Measurements from ENCODE around the gene SH3RF3. TPM values are rescaled to one million over a fixed set of nuclear protein-coding genes. Genes with fewer than 3 reads are reported as not detected.

SH3RF3 gene
- total RNA-seq, 1 experiment from 2014 or later, result 0.98 TPM

DNA sequence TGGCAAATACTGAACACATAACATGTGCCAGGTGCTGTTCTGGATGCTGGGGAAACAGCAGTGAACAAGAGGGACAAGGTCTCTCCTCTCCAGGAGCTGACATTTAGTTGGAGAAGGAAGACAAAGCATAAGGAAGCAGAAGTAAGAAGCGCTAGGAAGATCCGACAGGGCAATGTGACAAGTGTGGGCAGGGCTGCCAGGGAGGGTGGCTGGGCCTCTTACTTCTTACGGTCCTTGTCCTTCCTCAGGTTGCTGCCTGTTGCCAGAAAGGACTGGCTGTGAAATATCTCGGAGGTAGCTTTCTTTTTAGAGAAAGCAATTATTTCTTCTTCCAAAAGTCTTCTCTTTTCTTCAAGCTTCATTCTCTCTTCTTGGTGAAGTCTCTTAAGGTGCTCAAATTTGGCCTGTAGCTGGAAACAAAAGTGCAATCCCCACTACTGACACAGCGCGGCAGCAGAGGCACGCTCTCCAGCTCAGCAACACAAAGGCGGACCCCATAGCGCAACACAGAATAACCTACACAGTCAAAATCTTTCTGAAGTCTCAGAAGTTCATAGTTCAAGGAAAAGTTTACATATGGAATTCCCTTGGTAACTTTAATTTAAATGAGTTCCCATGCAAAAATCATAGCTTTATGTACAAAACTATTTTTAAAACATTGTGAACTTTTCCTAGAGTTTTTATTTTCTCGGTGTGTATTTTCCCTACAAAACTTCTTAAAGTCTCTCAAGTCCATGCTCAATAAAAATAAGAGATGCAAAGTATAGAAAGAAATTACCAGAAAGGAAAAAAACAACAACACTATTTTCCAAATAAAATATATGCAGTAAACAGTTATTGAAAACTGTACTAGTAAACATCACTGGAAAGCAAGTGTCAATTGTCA lies 417.1 kb downstream of the SH3RF3 start:
- TF ChIP-seq, protein P1, sequence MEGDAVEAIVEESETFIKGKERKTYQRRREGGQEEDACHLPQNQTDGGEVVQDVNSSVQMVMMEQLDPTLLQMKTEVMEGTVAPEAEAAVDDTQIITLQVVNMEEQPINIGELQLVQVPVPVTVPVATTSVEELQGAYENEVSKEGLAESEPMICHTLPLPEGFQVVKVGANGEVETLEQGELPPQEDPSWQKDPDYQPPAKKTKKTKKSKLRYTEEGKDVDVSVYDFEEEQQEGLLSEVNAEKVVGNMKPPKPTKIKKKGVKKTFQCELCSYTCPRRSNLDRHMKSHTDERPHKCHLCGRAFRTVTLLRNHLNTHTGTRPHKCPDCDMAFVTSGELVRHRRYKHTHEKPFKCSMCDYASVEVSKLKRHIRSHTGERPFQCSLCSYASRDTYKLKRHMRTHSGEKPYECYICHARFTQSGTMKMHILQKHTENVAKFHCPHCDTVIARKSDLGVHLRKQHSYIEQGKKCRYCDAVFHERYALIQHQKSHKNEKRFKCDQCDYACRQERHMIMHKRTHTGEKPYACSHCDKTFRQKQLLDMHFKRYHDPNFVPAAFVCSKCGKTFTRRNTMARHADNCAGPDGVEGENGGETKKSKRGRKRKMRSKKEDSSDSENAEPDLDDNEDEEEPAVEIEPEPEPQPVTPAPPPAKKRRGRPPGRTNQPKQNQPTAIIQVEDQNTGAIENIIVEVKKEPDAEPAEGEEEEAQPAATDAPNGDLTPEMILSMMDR (IDR thresholded peaks at IDR 0.05; ENCODE audit: insufficient read depth in 1 of 2, low read depth in 1 of 2, low read length in 1 of 2, severe bottlenecking in 1 of 2, unreplicated experiment in 1 of 2), result peak; percentile 94 to 97
- Histone ChIP-seq H3K4me1 (peaks cover 8% of the 10 kb centered on the region; the same call in 1 of the 2 replicates), H3K4me3 (ENCODE audit: low read depth, low read length) (no peak overlapping the region), H3K9me3 (no peaks in the 10 kb centered on the region), H3K27me3 (replicated peaks; ENCODE audit: control insufficient read depth, insufficient read depth, low read length) (no peaks in the 10 kb centered on the region), H3K36me3 (ENCODE audit: control insufficient read depth, insufficient read depth, low read length) (no peaks in the 10 kb centered on the region; the same call in 1 of the 2 replicates)
- ChIA-PET CTCF (interaction anchor here (0.6 to 2.7 kb wide), 18 partner anchors 9 to 190 kb away, joined by 3 to 48 read pairs (median 4); partner anchors contain the start of genes SEPTIN10 and SOWAHC), POLR2A (interaction anchor here (0.7 to 1.1 kb wide), 2 partner anchors 68 to 109 kb away, joined by 4 to 8 read pairs; partner anchors contain the start of genes SEPTIN10 and SOWAHC)
- no TSS peak for BruUV-seq (replicated peaks)
- Mint-ChIP-seq H3K9me3 (ENCODE audit: unreplicated experiment) (no peaks in the 10 kb centered on the region), H3K27ac (ENCODE audit: unreplicated experiment) (no peak overlapping the region), H3K4me3 (ENCODE audit: unreplicated experiment) (no peak overlapping the region), H3K36me3 (ENCODE audit: insufficient read depth, unreplicated experiment) (peaks cover under 1% of the 10 kb centered on the region), H3K4me1 (ENCODE audit: low read depth, unreplicated experiment) (peaks cover 4% of the 10 kb centered on the region), H3K27me3 (ENCODE audit: insufficient read depth, unreplicated experiment) (no peaks in the 10 kb centered on the region)
- peak; percentile 60 to 81 for DNase-seq
- intact Hi-C loops (cut with micrococcal nuclease; ENCODE audit: unreplicated experiment), result loop anchor here (1.0 kb wide), 5 partner anchors 30 to 190 kb away; no protein-coding TSS in a partner anchor

DNA sequence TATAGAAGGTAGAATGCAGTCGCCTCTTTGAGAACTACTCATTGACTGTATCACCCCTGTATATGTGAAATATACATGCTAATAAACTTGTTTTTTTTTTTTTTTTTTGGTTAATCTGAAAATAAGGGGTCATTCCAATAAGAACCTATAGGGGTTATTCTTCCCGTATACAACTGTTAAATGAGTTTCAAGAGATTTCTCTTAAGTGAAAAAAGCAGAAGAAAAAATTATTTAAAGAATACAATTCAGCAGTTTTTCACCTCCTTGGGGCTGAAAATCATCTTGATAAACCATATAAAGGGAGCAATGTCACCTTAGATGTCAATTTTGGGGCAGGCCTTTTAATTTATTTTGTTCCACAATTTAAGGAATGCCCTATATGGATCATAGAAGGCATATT lies 418.3 kb downstream of the SH3RF3 start:
- CTCF ChIA-PET, result interaction anchor here (0.5 to 2.7 kb wide), 7 partner anchors 29 to 188 kb away, joined by 3 to 48 read pairs (median 10); partner anchors contain the start of genes SEPTIN10 and SOWAHC
- Mint-ChIP-seq H3K4me1 (ENCODE audit: low read depth, unreplicated experiment) (peaks cover 4% of the 10 kb centered on the region), H3K9me3 (ENCODE audit: unreplicated experiment) (no peaks in the 10 kb centered on the region), H3K36me3 (ENCODE audit: insufficient read depth, unreplicated experiment) (peaks cover 6% of the 10 kb centered on the region), H3K27me3 (ENCODE audit: insufficient read depth, unreplicated experiment) (no peaks in the 10 kb centered on the region), H3K4me3 (ENCODE audit: unreplicated experiment) (no peak overlapping the region), H3K27ac (ENCODE audit: unreplicated experiment) (no peak overlapping the region)
- H3K4me1 ChIP-seq, result peaks cover 8% of the 10 kb centered on the region; the same call in 1 of the 2 replicates
- no peak overlapping the region for H3K4me3 ChIP-seq (ENCODE audit: low read depth, low read length)
- intact Hi-C loops (cut with micrococcal nuclease; ENCODE audit: unreplicated experiment), result no loop called here
- POLR2A ChIA-PET, result interaction anchor here (0.7 kb wide), 1 partner anchor 95 kb away, joined by 8 read pairs; no protein-coding TSS in a partner anchor
- H3K27me3 ChIP-seq (replicated peaks; ENCODE audit: control insufficient read depth, insufficient read depth, low read length), result no peaks in the 10 kb centered on the region
- TF ChIP-seq, protein P1 (IDR thresholded peaks at IDR 0.05; ENCODE audit: insufficient read depth in 1 of 2, low read depth in 1 of 2, low read length in 1 of 2, severe bottlenecking in 1 of 2, unreplicated experiment in 1 of 2), result no peak
- H3K9me3 ChIP-seq, result no peaks in the 10 kb centered on the region
- no peaks in the 10 kb centered on the region; the same call in 1 of the 2 replicates for H3K36me3 ChIP-seq (ENCODE audit: control insufficient read depth, insufficient read depth, low read length)
- DNase-seq, result no peak
- no TSS peak for BruUV-seq (replicated peaks)

DNA sequence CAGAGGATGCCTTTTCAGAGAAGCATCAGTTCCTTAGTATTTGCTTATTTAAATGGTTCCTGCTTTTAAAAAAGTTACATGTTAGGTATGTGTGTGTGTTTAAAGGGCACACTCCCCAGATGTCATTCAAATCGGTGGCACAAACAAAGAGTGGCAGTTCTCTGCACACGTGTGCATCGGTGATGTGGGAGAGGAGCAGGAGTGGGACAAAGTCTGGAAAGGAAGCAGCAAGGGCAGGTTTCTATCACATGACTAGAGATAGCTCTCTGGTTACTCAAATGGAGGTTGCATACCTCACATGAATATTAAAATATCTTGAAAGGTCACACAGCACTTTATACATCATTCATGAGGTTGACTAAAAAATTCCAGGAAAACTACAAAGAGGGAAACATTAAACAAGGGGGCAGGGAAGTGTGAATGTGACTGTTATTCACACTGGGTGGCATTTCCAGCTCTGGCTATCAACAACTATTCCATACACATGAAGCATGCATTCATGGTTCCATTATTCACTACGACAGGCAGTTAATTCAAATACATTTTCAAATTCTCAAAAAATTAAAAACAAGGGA lies 420.1 kb downstream of the SH3RF3 start:
- BruUV-seq (replicated peaks), result no TSS peak
- TF ChIP-seq, protein P1 (IDR thresholded peaks at IDR 0.05; ENCODE audit: insufficient read depth in 1 of 2, low read depth in 1 of 2, low read length in 1 of 2, severe bottlenecking in 1 of 2, unreplicated experiment in 1 of 2), result no peak
- H3K36me3 Mint-ChIP-seq (ENCODE audit: insufficient read depth, unreplicated experiment), result peaks cover 15% of the 10 kb centered on the region

More for the DNA sequence above, 420.1 kb downstream of the SH3RF3 start:
- peaks cover 4% of the 10 kb centered on the region for H3K4me1 Mint-ChIP-seq (ENCODE audit: low read depth, unreplicated experiment)
- peaks cover 8% of the 10 kb centered on the region; the same call in 1 of the 2 replicates for H3K4me1 ChIP-seq
- H3K4me3 ChIP-seq (ENCODE audit: low read depth, low read length), result no peak overlapping the region
- H3K9me3 ChIP-seq, result no peaks in the 10 kb centered on the region
- no peak overlapping the region for H3K27ac Mint-ChIP-seq (ENCODE audit: unreplicated experiment)
- DNase-seq, result no peak
- no peak overlapping the region for H3K4me3 Mint-ChIP-seq (ENCODE audit: unreplicated experiment)
- H3K36me3 ChIP-seq (ENCODE audit: control insufficient read depth, insufficient read depth, low read length), result no peaks in the 10 kb centered on the region; the same call in 1 of the 2 replicates
- intact Hi-C loops (cut with micrococcal nuclease; ENCODE audit: unreplicated experiment), result no loop called here
- no peaks in the 10 kb centered on the region for H3K27me3 Mint-ChIP-seq (ENCODE audit: insufficient read depth, unreplicated experiment)
- no peaks in the 10 kb centered on the region for H3K9me3 Mint-ChIP-seq (ENCODE audit: unreplicated experiment)
- H3K27me3 ChIP-seq (replicated peaks; ENCODE audit: control insufficient read depth, insufficient read depth, low read length), result no peaks in the 10 kb centered on the region
- ChIA-PET POLR2A (no interaction called here), CTCF (interaction anchor here (0.8 kb wide), 1 partner anchor 166 kb away, joined by 4 read pairs; no protein-coding TSS in a partner anchor)

Measured in Caco-2 (cell line).